ENCODE data around the gene NUP210L.

Gene NUP210L

DNA sequence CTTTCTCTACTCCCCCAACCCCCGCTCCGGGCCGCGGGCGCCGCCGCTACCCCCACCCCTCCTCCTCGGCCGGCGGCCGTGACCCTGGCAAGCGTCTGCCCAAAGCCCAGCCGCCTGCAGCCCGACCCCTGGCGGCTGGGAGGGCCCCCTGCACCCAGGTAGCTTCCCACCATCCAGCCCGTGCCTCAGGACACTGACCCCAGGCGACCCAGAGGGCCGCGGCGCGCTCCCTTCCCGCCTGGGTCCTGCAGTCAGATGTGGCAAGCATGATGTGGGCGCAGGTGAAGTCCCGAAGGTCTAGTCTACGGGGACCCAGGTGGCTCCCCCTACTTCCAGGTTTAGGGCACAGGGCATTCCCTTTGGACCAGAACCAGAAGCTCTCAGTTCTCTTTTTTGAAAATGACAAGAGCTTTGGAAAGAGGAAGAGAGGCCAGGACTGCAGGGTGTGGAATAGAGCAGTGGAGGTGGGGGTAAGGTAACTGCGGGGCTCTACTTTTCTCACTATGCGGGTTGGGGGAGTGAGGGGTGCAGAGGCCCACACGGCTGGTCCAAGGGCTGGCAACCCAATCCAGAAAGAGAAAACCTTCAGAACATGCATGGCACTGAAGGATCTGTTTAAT, 208.1 kb downstream of the NUP210L start, which contains the start of gene DENND4B (continued):
- TF ChIP-seq, protein P1, sequence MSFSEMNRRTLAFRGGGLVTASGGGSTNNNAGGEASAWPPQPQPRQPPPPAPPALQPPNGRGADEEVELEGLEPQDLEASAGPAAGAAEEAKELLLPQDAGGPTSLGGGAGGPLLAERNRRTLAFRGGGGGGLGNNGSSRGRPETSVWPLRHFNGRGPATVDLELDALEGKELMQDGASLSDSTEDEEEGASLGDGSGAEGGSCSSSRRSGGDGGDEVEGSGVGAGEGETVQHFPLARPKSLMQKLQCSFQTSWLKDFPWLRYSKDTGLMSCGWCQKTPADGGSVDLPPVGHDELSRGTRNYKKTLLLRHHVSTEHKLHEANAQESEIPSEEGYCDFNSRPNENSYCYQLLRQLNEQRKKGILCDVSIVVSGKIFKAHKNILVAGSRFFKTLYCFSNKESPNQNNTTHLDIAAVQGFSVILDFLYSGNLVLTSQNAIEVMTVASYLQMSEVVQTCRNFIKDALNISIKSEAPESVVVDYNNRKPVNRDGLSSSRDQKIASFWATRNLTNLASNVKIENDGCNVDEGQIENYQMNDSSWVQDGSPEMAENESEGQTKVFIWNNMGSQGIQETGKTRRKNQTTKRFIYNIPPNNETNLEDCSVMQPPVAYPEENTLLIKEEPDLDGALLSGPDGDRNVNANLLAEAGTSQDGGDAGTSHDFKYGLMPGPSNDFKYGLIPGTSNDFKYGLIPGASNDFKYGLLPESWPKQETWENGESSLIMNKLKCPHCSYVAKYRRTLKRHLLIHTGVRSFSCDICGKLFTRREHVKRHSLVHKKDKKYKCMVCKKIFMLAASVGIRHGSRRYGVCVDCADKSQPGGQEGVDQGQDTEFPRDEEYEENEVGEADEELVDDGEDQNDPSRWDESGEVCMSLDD (tag by site-specific recombination; IDR thresholded peaks at IDR 0.05), result 0 out of 2 replicates have a peak, but pooled peaks have one; percentile 17
- no peak for TF ChIP-seq ZNF416 (tag by site-specific recombination; IDR thresholded peaks at IDR 0.05)
- no peak for TF ChIP-seq ZNF621 (tag by site-specific recombination; IDR thresholded peaks at IDR 0.05)
- no peak for TF ChIP-seq ZNF211 (tag by site-specific recombination; IDR thresholded peaks at IDR 0.05; ENCODE audit: low read depth)
- TF ChIP-seq, protein P2, sequence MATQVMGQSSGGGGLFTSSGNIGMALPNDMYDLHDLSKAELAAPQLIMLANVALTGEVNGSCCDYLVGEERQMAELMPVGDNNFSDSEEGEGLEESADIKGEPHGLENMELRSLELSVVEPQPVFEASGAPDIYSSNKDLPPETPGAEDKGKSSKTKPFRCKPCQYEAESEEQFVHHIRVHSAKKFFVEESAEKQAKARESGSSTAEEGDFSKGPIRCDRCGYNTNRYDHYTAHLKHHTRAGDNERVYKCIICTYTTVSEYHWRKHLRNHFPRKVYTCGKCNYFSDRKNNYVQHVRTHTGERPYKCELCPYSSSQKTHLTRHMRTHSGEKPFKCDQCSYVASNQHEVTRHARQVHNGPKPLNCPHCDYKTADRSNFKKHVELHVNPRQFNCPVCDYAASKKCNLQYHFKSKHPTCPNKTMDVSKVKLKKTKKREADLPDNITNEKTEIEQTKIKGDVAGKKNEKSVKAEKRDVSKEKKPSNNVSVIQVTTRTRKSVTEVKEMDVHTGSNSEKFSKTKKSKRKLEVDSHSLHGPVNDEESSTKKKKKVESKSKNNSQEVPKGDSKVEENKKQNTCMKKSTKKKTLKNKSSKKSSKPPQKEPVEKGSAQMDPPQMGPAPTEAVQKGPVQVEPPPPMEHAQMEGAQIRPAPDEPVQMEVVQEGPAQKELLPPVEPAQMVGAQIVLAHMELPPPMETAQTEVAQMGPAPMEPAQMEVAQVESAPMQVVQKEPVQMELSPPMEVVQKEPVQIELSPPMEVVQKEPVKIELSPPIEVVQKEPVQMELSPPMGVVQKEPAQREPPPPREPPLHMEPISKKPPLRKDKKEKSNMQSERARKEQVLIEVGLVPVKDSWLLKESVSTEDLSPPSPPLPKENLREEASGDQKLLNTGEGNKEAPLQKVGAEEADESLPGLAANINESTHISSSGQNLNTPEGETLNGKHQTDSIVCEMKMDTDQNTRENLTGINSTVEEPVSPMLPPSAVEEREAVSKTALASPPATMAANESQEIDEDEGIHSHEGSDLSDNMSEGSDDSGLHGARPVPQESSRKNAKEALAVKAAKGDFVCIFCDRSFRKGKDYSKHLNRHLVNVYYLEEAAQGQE (tag by site-specific recombination; IDR thresholded peaks at IDR 0.05), result no peak
- TF ChIP-seq KLF8 (tag by site-specific recombination; IDR thresholded peaks at IDR 0.05), result peak; percentile 43; the same call in 1 of the 2 replicates
- TF ChIP-seq, protein P3, sequence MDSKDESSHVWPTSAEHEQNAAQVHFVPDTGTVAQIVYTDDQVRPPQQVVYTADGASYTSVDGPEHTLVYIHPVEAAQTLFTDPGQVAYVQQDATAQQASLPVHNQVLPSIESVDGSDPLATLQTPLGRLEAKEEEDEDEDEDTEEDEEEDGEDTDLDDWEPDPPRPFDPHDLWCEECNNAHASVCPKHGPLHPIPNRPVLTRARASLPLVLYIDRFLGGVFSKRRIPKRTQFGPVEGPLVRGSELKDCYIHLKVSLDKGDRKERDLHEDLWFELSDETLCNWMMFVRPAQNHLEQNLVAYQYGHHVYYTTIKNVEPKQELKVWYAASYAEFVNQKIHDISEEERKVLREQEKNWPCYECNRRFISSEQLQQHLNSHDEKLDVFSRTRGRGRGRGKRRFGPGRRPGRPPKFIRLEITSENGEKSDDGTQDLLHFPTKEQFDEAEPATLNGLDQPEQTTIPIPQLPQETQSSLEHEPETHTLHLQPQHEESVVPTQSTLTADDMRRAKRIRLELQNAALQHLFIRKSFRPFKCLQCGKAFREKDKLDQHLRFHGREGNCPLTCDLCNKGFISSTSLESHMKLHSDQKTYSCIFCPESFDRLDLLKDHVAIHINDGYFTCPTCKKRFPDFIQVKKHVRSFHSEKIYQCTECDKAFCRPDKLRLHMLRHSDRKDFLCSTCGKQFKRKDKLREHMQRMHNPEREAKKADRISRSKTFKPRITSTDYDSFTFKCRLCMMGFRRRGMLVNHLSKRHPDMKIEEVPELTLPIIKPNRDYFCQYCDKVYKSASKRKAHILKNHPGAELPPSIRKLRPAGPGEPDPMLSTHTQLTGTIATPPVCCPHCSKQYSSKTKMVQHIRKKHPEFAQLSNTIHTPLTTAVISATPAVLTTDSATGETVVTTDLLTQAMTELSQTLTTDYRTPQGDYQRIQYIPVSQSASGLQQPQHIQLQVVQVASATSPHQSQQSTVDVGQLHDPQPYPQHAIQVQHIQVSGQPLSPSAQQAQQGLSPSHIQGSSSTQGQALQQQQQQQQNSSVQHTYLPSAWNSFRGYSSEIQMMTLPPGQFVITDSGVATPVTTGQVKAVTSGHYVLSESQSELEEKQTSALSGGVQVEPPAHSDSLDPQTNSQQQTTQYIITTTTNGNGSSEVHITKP (tag by site-specific recombination; IDR thresholded peaks at IDR 0.05), result no peak
- TF ChIP-seq ZNF501 (tag by site-specific recombination; IDR thresholded peaks at IDR 0.05), result peak; percentile 57; the same call in 1 of the 2 replicates
- no peak for TF ChIP-seq ZNF561 (tag by site-specific recombination; IDR thresholded peaks at IDR 0.05; ENCODE audit: borderline replicate concordance)
- TF ChIP-seq ZNF202 (tag by site-specific recombination; IDR thresholded peaks at IDR 0.05; ENCODE audit: borderline replicate concordance), result no peak
- no peak for TF ChIP-seq ZNF121 (tag by site-specific recombination; IDR thresholded peaks at IDR 0.05)
- no peak for TF ChIP-seq ZNF214 (tag by site-specific recombination; IDR thresholded peaks at IDR 0.05; ENCODE audit: borderline replicate concordance)
- TF ChIP-seq ZNF747 (tag by site-specific recombination; IDR thresholded peaks at IDR 0.05), result no peak
- TF ChIP-seq ZNF529 (tag by site-specific recombination; IDR thresholded peaks at IDR 0.05; ENCODE audit: insufficient replicate concordance), result no peak
- TF ChIP-seq ZNF394 (tag by site-specific recombination; IDR thresholded peaks at IDR 0.05; ENCODE audit: borderline replicate concordance), result no peak; the same call in 1 of the 2 replicates
- TF ChIP-seq BCL11A (tag by site-specific recombination; IDR thresholded peaks at IDR 0.05; ENCODE audit: low read depth), result peak; percentile 80; the same call in 1 of the 2 replicates
- TF ChIP-seq ZNF560 (tag by site-specific recombination; IDR thresholded peaks at IDR 0.05; ENCODE audit: borderline replicate concordance), result no peak
- no peak for TF ChIP-seq ZNF223 (tag by site-specific recombination; IDR thresholded peaks at IDR 0.05)
- TF ChIP-seq ZNF221 (tag by site-specific recombination; IDR thresholded peaks at IDR 0.05; ENCODE audit: borderline replicate concordance), result no peak
- no peak for TF ChIP-seq ZNF658 (tag by site-specific recombination; IDR thresholded peaks at IDR 0.05)
- TF ChIP-seq BCL11B (tag by site-specific recombination; IDR thresholded peaks at IDR 0.05; ENCODE audit: low read depth), result peak; percentile 91
- TF ChIP-seq ZNF776 (tag by site-specific recombination; IDR thresholded peaks at IDR 0.05; ENCODE audit: borderline replicate concordance), result no peak
- TF ChIP-seq, protein P4, sequence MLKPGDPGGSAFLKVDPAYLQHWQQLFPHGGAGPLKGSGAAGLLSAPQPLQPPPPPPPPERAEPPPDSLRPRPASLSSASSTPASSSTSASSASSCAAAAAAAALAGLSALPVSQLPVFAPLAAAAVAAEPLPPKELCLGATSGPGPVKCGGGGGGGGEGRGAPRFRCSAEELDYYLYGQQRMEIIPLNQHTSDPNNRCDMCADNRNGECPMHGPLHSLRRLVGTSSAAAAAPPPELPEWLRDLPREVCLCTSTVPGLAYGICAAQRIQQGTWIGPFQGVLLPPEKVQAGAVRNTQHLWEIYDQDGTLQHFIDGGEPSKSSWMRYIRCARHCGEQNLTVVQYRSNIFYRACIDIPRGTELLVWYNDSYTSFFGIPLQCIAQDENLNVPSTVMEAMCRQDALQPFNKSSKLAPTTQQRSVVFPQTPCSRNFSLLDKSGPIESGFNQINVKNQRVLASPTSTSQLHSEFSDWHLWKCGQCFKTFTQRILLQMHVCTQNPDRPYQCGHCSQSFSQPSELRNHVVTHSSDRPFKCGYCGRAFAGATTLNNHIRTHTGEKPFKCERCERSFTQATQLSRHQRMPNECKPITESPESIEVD (tag by site-specific recombination; IDR thresholded peaks at IDR 0.05), result no peak
- no peak for TF ChIP-seq ZNF248 (tag by site-specific recombination; IDR thresholded peaks at IDR 0.05)
- TF ChIP-seq HOXA7 (CRISPR knock-in tag; IDR thresholded peaks at IDR 0.05; ENCODE audit: borderline replicate concordance), result no peak
- no peak for TF ChIP-seq ZNF555 (tag by site-specific recombination; conservative IDR thresholded peaks at IDR 0.05)
- no peak for TF ChIP-seq ZSCAN23 (tag by site-specific recombination; IDR thresholded peaks at IDR 0.05)
